ENCODE results near the gene ABHD6. TPM values are rescaled to one million over a fixed set of nuclear protein-coding genes. Genes with fewer than 3 reads are reported as not detected.
"Not testable (repeated sequence)": the region's sequence is repeated elsewhere in the genome, so short reads cannot be mapped to it uniquely, and the experiment has no call there.

The ABHD6 gene
- polyA plus RNA-seq, 3 donors = 7.3 to 11.6 (median 9.0) TPM

GRCh38 chr3:58271901-58272501 is 34.4 kb downstream of the ABHD6 start:
- TF ChIP-seq CTCF (IDR thresholded peaks at IDR 0.05) = no peak
- Mint-ChIP-seq H3K27me3 (ENCODE audit: low read depth in 3 of 3) (peaks cover 0 to 2% (median 0%) of the 10 kb centered on the region in 3 donors), H3K4me3 (no peak overlapping the region), H3K27ac (peak overlapping the region; percentile 78 to 91 (median 85)), H3K36me3 (peaks cover 51 to 56% of the 10 kb centered on the region in 2 donors), H3K9me3 (peaks cover 0 to 5% (median 3%) of the 10 kb centered on the region in 7 donors), H3K4me1 (peaks cover 34% of the 10 kb centered on the region)
- no peaks in the 10 kb centered on the region for H4K20me1 ChIP-seq (ENCODE audit: insufficient read depth, low read length)
- H3K36me3 ChIP-seq (replicated peaks in 1 of 2; ENCODE audit: control insufficient read depth in 1 of 2, insufficient read depth in 2 of 2, low read length in 2 of 2) = peaks cover 24 to 42% of the 10 kb centered on the region in 2 donors
- no peak overlapping the region for H3K4me2 ChIP-seq (replicated peaks; ENCODE audit: extremely low read depth, low read length, poor library complexity, severe bottlenecking)
- H3K9ac ChIP-seq (ENCODE audit: insufficient read depth, low read length, poor library complexity, severe bottlenecking) = no peak overlapping the region
- no peaks in the 10 kb centered on the region for H3K27me3 ChIP-seq (ENCODE audit: control insufficient read depth in 2 of 2, insufficient read depth in 2 of 2, low read length in 2 of 2)
- H3K4me3 ChIP-seq (replicated peaks in 1 of 3; ENCODE audit: low read depth in 2 of 3, low read length in 3 of 3) = no peak overlapping the region
- intact Hi-C loops (cut with micrococcal nuclease) = loop anchor here in 1 of 2 donors (5.0 kb wide), 1 partner anchor 35 kb away; the partner anchor contains the start of gene ABHD6
- no peak overlapping the region for H2AFZ ChIP-seq (ENCODE audit: insufficient read depth, low read depth, low read length, poor library complexity, severe bottlenecking)
- peak overlapping the region; percentile 38 to 75 for H3K27ac ChIP-seq (ENCODE audit: low read depth in 1 of 2, low read length in 2 of 2)
- no peaks in the 10 kb centered on the region for H3K9me3 ChIP-seq (replicated peaks in 1 of 2; ENCODE audit: control insufficient read depth in 1 of 2, insufficient read depth in 1 of 2, low read length in 2 of 2)
- WGBS (ENCODE audit: insufficient coverage) = 50% methylated on average over 2 of the region's 7 CpGs
- DNase-seq = peak; percentile 57 to 71 (median 60)
- peaks cover 28 to 33% of the 10 kb centered on the region in 2 donors for H3K4me1 ChIP-seq (ENCODE audit: control insufficient read depth in 1 of 2, insufficient read depth in 2 of 2, low read length in 2 of 2)
- no peaks in the 10 kb centered on the region for H3K79me2 ChIP-seq (ENCODE audit: insufficient read depth, low read length)

DNA sequence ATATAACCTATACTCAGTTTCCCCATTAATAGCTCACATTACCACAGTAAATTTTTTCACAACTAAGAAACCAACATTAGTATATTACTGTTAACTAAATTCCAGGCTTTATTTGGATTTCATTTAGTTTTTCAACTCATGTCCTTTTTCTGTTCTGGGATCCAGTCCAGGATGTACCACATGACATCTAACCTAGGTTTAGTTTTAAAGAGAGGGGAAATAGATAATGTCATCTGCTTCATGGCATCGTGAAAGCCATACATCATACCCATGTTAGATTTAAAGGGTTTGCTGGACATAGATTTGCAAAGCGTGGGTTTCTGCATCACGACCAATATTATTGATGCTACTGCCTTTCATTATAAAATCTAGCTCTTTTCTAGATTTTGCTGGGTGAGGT is 35.3 kb downstream of the ABHD6 start:
- peak overlapping the region in 6 of 7 donors; percentile 62 to 91 (median 85) for H3K27ac Mint-ChIP-seq
- Histone ChIP-seq H3K9me3 (replicated peaks in 1 of 2; ENCODE audit: control insufficient read depth in 1 of 2, insufficient read depth in 1 of 2, low read length in 2 of 2) (no peaks in the 10 kb centered on the region), H3K4me3 (replicated peaks in 1 of 3; ENCODE audit: low read depth in 2 of 3, low read length in 3 of 3) (no peak overlapping the region), H3K4me1 (ENCODE audit: control insufficient read depth in 1 of 2, insufficient read depth in 2 of 2, low read length in 2 of 2) (peaks cover 28 to 33% of the 10 kb centered on the region in 2 donors), H3K9ac (ENCODE audit: insufficient read depth, low read length, poor library complexity, severe bottlenecking) (no peak overlapping the region), H3K27me3 (ENCODE audit: control insufficient read depth in 2 of 2, insufficient read depth in 2 of 2, low read length in 2 of 2) (no peaks in the 10 kb centered on the region), H3K27ac (ENCODE audit: low read depth in 1 of 2, low read length in 2 of 2) (peak overlapping the region in 1 of 2 donors; percentile 75), H4K20me1 (ENCODE audit: insufficient read depth, low read length) (no peaks in the 10 kb centered on the region), H3K4me2 (replicated peaks; ENCODE audit: extremely low read depth, low read length, poor library complexity, severe bottlenecking) (no peak overlapping the region), H3K79me2 (ENCODE audit: insufficient read depth, low read length) (no peaks in the 10 kb centered on the region), H2AFZ (ENCODE audit: insufficient read depth, low read depth, low read length, poor library complexity, severe bottlenecking) (no peak overlapping the region), H3K36me3 (replicated peaks in 1 of 2; ENCODE audit: control insufficient read depth in 1 of 2, insufficient read depth in 2 of 2, low read length in 2 of 2) (peaks cover 22 to 39% of the 10 kb centered on the region in 2 donors)
- H3K4me1 Mint-ChIP-seq = peaks cover 33% of the 10 kb centered on the region
- intact Hi-C loops (cut with micrococcal nuclease) = loop anchor here in 1 of 2 donors (5.0 kb wide), 1 partner anchor 36 kb away; the partner anchor contains the start of gene ABHD6
- H3K9me3 Mint-ChIP-seq = peaks cover 0 to 6% (median 5%) of the 10 kb centered on the region in 7 donors
- no peaks in the 10 kb centered on the region for H3K27me3 Mint-ChIP-seq (ENCODE audit: low read depth in 3 of 3)
- DNase-seq = no peak
- WGBS (ENCODE audit: insufficient coverage) = no CpG with 5 or more reads among the region's 3 CpGs
- no peak for TF ChIP-seq CTCF (IDR thresholded peaks at IDR 0.05)
- H3K36me3 Mint-ChIP-seq = peaks cover 49 to 55% of the 10 kb centered on the region in 2 donors
- no peak overlapping the region for H3K4me3 Mint-ChIP-seq

DNA sequence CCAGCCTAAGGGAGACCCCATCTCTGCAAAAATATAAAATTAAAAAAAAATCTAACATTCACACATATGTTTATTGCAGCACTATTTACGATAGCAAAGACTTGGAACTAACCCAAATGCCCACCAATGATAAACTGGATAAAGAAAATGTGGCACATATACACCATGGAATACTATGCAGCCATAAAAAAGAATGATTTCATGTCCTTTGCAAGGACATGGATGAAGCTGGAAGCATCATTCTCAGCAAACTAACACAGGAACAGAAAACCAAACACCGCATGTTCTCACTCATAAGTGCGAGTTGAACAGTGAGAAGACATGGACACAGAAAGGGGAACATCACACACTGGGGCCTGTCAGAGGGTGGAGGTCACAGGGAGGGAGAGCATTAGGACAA is 35.8 kb downstream of the ABHD6 start:
- H3K4me1 ChIP-seq (ENCODE audit: control insufficient read depth in 1 of 2, insufficient read depth in 2 of 2, low read length in 2 of 2) = peaks cover 28 to 33% of the 10 kb centered on the region in 2 donors
- H3K4me3 Mint-ChIP-seq; H3K9me3 Mint-ChIP-seq; H3K27me3 ChIP-seq (ENCODE audit: control insufficient read depth in 2 of 2, insufficient read depth in 2 of 2, low read length in 2 of 2); H3K9me3 ChIP-seq (replicated peaks in 1 of 2; ENCODE audit: control insufficient read depth in 1 of 2, insufficient read depth in 1 of 2, low read length in 2 of 2); H3K79me2 ChIP-seq (ENCODE audit: insufficient read depth, low read length); H3K4me3 ChIP-seq (replicated peaks in 1 of 3; ENCODE audit: low read depth in 2 of 3, low read length in 3 of 3); H3K9ac ChIP-seq (ENCODE audit: insufficient read depth, low read length, poor library complexity, severe bottlenecking); H3K27me3 Mint-ChIP-seq (ENCODE audit: low read depth in 3 of 3); H2AFZ ChIP-seq (ENCODE audit: insufficient read depth, low read depth, low read length, poor library complexity, severe bottlenecking); H3K4me2 ChIP-seq (replicated peaks; ENCODE audit: extremely low read depth, low read length, poor library complexity, severe bottlenecking); H4K20me1 ChIP-seq (ENCODE audit: insufficient read depth, low read length): not testable (repeated sequence)
- Mint-ChIP-seq H3K27ac (peak overlapping the region; percentile 19 to 87 (median 76)), H3K4me1 (peaks cover 35% of the 10 kb centered on the region), H3K36me3 (peaks cover 50 to 55% of the 10 kb centered on the region in 2 donors)
- WGBS (ENCODE audit: insufficient coverage) = 57% methylated on average over 1 of the region's 3 CpGs
- peak in 1 of 3 donors; percentile 5 for DNase-seq
- H3K27ac ChIP-seq (ENCODE audit: low read depth in 1 of 2, low read length in 2 of 2) = peak overlapping the region in 1 of 2 donors; percentile 58
- H3K36me3 ChIP-seq (replicated peaks in 1 of 2; ENCODE audit: control insufficient read depth in 1 of 2, insufficient read depth in 2 of 2, low read length in 2 of 2) = peaks cover 22 to 35% of the 10 kb centered on the region in 2 donors
- intact Hi-C loops (cut with micrococcal nuclease) = loop anchor here in 1 of 2 donors (5.0 kb wide), 1 partner anchor 36 kb away; the partner anchor contains the start of gene ABHD6

Measured in CD14-positive monocyte (primary cell).